Hepatocyte (in vitro differentiated cells): Measurements from ENCODE around the gene MSH3. TPM values are rescaled to one million over a fixed set of nuclear protein-coding genes. Genes with fewer than 3 reads are reported as not detected.
A peak's percentile ranks its signal among the peaks of the same experiment; 100 is the strongest.

Experiments used
- DNase-seq: peaks from one replicate; pipeline ENCODE4 v3.0.0-alpha.2; 2016; ENCODE audit warnings: low spot score
- H2AFZ ChIP-seq: fragments of 200-600 bp; sonication (generic); 2 replicates; pipeline ENCODE4 v1.6.0; 2016; ENCODE audit warnings: antibody characterized with exemption, mild to moderate bottlenecking
- H3K27ac ChIP-seq: fragments of 200-600 bp; sonication (generic); 2 replicates; pipeline ENCODE4 v1.5.1; 2016; ENCODE audit warnings: mild to moderate bottlenecking
- H3K27me3 ChIP-seq: fragments of 200-600 bp; sonication (generic); 2 replicates; pipeline ENCODE4 v1.6.1; 2016
- H3K36me3 ChIP-seq: fragments of 200-600 bp; sonication (generic); replicated peaks from 2 replicates; pipeline ENCODE4 v1.5.1; 2016; ENCODE audit warnings: low read depth; ENCODE audit not compliant: insufficient read depth
- H3K4me1 ChIP-seq: fragments of 200-600 bp; sonication (generic); 2 replicates; pipeline ENCODE4 v1.5.1; 2016; ENCODE audit warnings: mild to moderate bottlenecking, moderate library complexity; ENCODE audit not compliant: insufficient read depth
- H3K4me2 ChIP-seq: fragments of 200-600 bp; sonication (generic); 2 replicates; pipeline ENCODE4 v1.6.0; 2016
- H3K4me3 ChIP-seq: fragments of 200-600 bp; sonication (generic); 2 replicates; pipeline ENCODE4 v1.5.1; 2016; ENCODE audit warnings: mild to moderate bottlenecking
- H3K79me2 ChIP-seq: fragments of 200-600 bp; sonication (generic); 2 replicates; pipeline ENCODE4 v1.6.0; 2017; ENCODE audit warnings: mild to moderate bottlenecking
- H3K9me2 ChIP-seq: fragments of 200-600 bp; sonication (generic); replicated peaks from 2 replicates; pipeline ENCODE4 v1.6.0; 2017; ENCODE audit warnings: mild to moderate bottlenecking; ENCODE audit not compliant: insufficient read depth
- H3K9me3 ChIP-seq: fragments of 200-600 bp; sonication (generic); 2 replicates; pipeline ENCODE4 v1.5.1; 2016; ENCODE audit warnings: low read depth, mild to moderate bottlenecking
- H4K20me1 ChIP-seq: fragments of 200-600 bp; sonication (generic); 2 replicates; pipeline ENCODE4 v1.6.0; 2016; ENCODE audit warnings: mild to moderate bottlenecking; ENCODE audit not compliant: insufficient read depth, poor library complexity, severe bottlenecking
- CTCF ChIP-seq: fragments of 200-600 bp; sonication (generic); IDR thresholded peaks from 2 replicates; pipeline ENCODE4 v1.5.1; 2016; ENCODE audit warnings: antibody characterized with exemption, mild to moderate bottlenecking; ENCODE audit not compliant: poor library complexity
- EZH2 ChIP-seq: fragments of 200-600 bp; sonication (generic); IDR thresholded peaks from 2 replicates; pipeline ENCODE4 v1.6.1; 2016; ENCODE audit warnings: antibody characterized with exemption, mild to moderate bottlenecking, borderline replicate concordance
- EZH2phosphoT487 ChIP-seq: fragments of 200-600 bp; sonication (generic); IDR thresholded peaks from one replicate; pipeline ENCODE4 v1.6.1; 2018; ENCODE audit warnings: antibody characterized with exemption, mild to moderate bottlenecking, low read depth, moderate library complexity; ENCODE audit not compliant: unreplicated experiment, severe bottlenecking
- WGBS: methylation state at CpG from one replicate; pipeline ENCODE4 v1.1.6; 2016; ENCODE audit warnings: low lambda C conversion rate; ENCODE audit errors: missing lambda C conversion rate; 5-methylcytosine and 5-hydroxymethylcytosine counted together
- polyA plus RNA-seq: library from polyadenylated mRNA; unstranded; fragments of >200 nt; fragmentation: Nextera tagmentation; extraction: Ambion mirVana; gene quantifications from 2 replicates; pipeline ENCODE4 v1.2.1, GENCODE V29; 2016
- total RNA-seq: library from RNA; depleted of rRNA; stranded (reverse); fragments of >200 nt; gene quantifications from 2 replicates; pipeline ENCODE4 v1.2.3, GENCODE V29; 2014

Gene MSH3
- total and polyA plus RNA-seq, 2 experiments from 2014 or later = 8.1 to 13.2 TPM

- Histone ChIP-seq H3K9me3 (no peaks in the 10 kb centered on the region), H2AFZ (no peak overlapping the region), H3K9me2 (no peaks in the 10 kb centered on the region), H3K36me3 (no peaks in the 10 kb centered on the region), H3K27ac (no peak overlapping the region), H4K20me1 (no peaks in the 10 kb centered on the region), H3K4me2 (peak overlapping the region; percentile 0), H3K4me1 (peaks cover 8% of the 10 kb centered on the region), H3K27me3 (no peaks in the 10 kb centered on the region), H3K4me3 (no peak overlapping the region), H3K79me2 (no peaks in the 10 kb centered on the region)
- TF ChIP-seq EZH2phosphoT487 = no peak
- WGBS = 55% methylated on average over 6 of the region's 6 CpGs
- no peak for DNase-seq
These were observed 22.3 kb downstream of the MSH3 start for GRCh38 chr5:80676706-80677105.

DNA sequence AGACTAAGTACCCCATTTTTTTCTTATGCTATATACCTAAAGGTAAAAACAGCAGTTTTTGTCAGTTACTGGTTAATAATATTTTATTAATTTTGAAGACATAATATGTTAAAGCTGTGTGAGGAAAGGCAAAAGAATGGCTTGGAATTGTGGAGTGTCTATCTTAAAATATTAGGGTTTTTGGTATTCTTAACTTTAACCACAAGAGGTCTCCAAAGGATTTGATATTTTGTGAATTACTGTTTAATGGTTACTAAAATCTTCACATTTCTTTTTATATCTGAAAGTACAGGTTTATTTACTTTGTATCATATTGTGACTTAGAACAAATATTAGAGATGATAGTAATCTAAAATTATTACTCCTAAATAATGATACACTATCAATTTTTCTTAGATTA is 32.3 kb downstream of the MSH3 start:
- no peaks in the 10 kb centered on the region for H3K36me3 ChIP-seq
- H3K27me3 ChIP-seq = no peaks in the 10 kb centered on the region
- no peaks in the 10 kb centered on the region for H3K9me2 ChIP-seq
- no peaks in the 10 kb centered on the region for H4K20me1 ChIP-seq
- H3K27ac ChIP-seq = no peak overlapping the region
- no peaks in the 10 kb centered on the region for H3K4me1 ChIP-seq
- peak; percentile 59 for TF ChIP-seq CTCF
- no peak for TF ChIP-seq EZH2
- H3K4me3 ChIP-seq = no peak overlapping the region
- no peaks in the 10 kb centered on the region for H3K9me3 ChIP-seq
- no peaks in the 10 kb centered on the region for H3K79me2 ChIP-seq
- no peak overlapping the region for H3K4me2 ChIP-seq
- no peak overlapping the region for H2AFZ ChIP-seq
- no peak for DNase-seq

DNA sequence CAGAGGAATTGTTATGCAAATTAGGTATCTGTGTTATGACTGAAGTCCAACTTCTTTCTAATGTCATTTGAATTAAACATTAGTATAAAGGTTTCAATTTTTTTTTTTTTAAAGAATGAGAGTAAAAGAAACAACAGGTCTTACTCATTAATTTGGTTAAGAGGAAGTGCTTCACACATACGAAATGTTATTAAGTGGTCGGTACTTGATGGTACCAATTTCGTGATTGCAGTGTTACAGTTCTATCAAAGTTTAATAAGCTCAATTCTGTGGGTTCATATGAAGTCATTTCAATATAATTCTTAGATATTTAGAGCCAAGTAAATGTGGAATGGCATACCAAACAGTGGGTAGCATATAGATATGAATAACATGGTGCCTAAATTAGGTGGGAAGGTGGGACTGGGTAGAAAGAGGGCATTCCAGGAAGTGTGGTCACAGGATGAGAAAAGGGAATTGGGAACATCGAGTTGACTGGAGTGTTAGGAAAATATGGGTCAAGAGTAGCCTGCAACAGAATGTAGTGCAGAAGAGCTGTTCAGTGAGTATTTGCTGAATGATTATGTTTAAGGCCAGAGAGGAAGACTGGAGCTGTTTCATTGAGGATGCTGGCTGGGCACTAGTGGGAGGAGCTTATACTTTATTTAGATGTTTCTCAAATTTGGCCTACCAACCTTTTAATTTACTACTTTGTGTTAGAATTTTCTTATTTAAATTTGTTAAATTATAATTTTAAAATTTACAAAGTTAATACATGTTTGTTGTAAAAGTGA is 34.4 kb downstream of the MSH3 start:
- TF ChIP-seq EZH2 (no peak), EZH2phosphoT487 (no peak), CTCF (no peak)
- Histone ChIP-seq H4K20me1 (no peaks in the 10 kb centered on the region), H3K4me2 (no peak overlapping the region), H3K79me2 (no peaks in the 10 kb centered on the region), H3K9me2 (no peaks in the 10 kb centered on the region), H2AFZ (no peak overlapping the region), H3K27ac (no peak overlapping the region), H3K36me3 (no peaks in the 10 kb centered on the region), H3K27me3 (no peaks in the 10 kb centered on the region), H3K4me1 (no peaks in the 10 kb centered on the region), H3K9me3 (no peaks in the 10 kb centered on the region), H3K4me3 (no peak overlapping the region)
- WGBS = over 99% methylated on average over 4 of the region's 4 CpGs
- DNase-seq = no peak

GRCh38 chr5:80689627-80690026 is 35.2 kb downstream of the MSH3 start:
- no peaks in the 10 kb centered on the region for H3K9me3 ChIP-seq
- WGBS = 99% methylated on average over 4 of the region's 4 CpGs
- TF ChIP-seq EZH2phosphoT487 (no peak), EZH2 (no peak), CTCF (no peak)

More at GRCh38 chr5:80689627-80690026, 35.2 kb downstream of the MSH3 start:
- Histone ChIP-seq H3K9me2 (no peaks in the 10 kb centered on the region), H3K4me3 (no peak overlapping the region), H3K4me1 (no peaks in the 10 kb centered on the region), H4K20me1 (no peaks in the 10 kb centered on the region), H3K4me2 (no peak overlapping the region), H3K27me3 (no peaks in the 10 kb centered on the region), H2AFZ (no peak overlapping the region), H3K79me2 (no peaks in the 10 kb centered on the region), H3K27ac (no peak overlapping the region), H3K36me3 (no peaks in the 10 kb centered on the region)
- no peak for DNase-seq
